HG02798 (cell line): ENCODE results near the gene ANKS6.

ENCODE experiments used
- ATAC-seq: cut with Tn5 transposase; IDR thresholded peaks from one replicate; pipeline ENCODE4 v1.9.1; 2021; ENCODE audit warnings: mild to moderate bottlenecking; ENCODE audit not compliant: unreplicated experiment, poor library complexity

The ANKS6 gene

DNA sequence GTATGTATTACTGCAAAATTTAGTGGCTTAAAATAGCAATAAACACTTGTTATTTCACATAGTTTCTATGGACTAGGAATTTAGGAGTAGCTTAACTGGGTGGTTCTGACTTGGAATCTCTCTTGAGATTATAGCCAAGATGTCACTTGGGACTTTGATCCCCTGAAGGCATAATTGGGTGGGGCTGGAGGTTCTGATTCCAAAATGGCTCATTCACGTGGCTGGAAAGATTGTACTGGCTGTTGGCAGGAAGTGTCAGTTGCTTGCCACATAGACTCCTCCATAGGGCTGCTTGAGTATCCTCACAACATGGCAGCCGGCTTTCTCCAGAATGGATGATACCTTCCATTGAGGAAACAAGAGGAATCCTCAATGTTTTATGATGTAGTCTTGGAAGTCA lies 22.4 kb upstream of the ANKS6 start:
- ATAC-seq, result no peak

DNA sequence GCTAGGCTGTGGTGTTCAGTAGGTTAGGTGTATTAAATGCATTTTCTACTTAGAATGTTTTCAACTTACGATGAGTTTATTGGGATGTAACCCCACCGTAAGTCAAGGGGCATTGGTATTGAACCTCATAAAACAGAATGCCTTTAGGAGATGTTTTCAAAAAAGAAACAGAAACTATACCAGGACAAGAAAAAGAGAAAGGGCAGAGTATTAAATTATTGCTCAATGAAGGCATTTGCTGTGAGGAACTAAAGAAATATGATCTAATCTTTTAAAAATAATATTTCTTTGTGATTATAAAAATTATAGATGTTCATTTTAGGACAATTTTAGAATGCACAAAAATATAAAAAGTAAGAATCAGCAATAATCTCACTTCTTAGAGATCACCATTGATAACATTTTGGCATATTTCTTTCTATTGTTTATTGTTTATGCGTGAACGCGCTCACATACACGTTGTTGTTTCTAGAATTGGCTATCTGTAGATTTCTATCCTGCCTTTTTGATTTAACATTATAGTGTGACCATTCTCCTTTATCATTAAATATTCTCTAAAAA lies 19.1 kb upstream of the ANKS6 start:
- no peak for ATAC-seq

DNA sequence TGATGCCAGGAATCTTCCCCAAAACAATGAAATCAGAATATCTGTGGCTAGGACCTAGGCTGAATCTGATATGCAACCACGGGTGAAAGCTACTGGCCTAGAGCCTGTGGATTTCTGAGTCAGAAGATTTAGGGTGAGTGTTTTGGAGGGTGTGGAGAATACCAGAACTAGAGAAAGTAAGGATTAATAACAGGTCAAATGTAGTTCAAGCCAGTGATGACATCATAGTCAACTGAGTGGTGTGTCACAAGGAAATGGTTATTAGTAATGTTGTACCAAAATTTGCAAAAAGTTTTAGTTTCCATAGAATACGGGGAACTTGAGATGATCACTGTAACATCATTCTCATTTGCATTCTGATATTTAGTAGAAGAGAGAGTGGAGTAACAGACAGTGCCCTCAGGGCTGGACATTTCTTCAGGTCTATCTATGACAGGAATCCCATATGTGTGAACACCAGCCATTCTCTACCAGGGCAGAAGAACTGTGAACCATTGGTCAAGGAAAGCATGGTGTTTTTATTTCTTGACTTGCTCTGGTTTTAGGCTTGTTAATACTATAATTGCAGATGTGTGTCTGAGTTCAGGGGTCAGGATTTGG lies 14.8 kb upstream of the ANKS6 start:
- no peak for ATAC-seq

DNA sequence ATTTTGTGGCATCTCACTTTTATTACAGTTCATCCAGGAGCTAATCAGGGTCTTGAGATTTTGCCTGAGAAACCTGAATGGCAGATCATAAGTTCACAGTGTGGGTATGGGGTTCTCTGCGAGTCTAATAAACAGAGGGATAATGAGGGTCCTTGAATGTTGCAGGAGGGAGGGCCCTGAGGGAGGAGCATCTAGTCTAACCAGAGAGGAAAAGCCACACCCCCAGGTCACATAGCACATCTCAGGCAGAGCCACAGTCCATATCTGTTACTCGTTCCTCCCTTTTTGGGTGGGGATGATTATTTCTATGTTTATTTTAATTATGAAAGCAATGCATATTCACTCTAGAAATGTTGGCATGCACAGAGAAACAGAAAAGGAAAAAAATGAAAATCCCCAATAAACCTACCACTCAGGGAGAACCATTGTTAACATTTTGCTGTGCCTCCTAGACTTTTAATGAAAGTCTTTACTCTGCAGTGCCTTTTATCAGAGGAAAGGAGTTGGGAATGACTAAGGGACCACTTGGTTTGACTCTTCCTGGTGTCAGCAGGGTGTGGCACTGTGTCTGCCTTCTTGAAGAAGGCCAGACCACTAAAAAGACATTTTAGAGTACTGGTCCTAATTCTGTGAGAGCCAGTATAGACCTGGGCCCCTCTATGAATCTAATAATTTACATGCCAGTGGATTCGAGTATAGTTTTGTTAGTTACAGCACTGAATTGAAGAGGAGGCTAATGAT lies 13.9 kb upstream of the ANKS6 start:
- no peak for ATAC-seq

DNA sequence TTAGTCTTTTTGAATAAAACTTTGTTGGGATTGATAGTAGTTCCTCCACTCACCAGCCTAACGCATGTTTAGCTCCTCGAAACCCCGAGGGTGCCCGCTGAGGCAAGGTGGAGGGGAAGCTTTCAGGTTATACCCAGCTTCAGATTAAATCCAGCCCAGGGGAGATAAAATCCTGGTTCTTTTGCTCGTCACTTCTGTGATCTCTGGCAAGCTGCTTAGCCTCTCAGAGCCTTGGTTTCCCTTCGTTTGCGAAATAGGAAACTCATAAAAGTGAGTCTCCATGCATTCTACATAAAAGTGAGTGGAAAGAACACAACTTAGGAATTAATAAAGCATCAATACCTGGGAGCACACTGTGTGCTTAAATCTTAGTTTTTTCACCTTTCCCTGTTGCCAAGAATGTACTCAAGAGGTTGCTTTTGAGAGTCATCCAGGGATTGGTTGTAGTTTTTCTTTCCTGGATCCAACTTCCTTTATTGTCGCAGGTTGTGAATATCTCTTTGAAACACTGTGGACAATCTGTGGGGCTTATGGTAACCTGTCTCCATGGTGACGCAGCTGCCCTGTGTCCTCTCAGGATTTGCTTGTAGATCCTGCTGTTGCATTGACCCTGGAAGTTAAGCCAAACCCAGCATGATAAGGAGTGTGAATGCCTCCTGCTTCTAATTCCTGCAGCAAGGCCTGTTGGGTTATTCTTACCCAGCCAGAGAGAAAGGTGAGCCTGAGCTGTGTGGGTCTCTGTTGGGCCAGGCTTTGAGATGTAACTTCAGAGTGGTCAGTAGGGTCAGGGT lies 13.2 kb upstream of the ANKS6 start:
- ATAC-seq, result no peak

DNA sequence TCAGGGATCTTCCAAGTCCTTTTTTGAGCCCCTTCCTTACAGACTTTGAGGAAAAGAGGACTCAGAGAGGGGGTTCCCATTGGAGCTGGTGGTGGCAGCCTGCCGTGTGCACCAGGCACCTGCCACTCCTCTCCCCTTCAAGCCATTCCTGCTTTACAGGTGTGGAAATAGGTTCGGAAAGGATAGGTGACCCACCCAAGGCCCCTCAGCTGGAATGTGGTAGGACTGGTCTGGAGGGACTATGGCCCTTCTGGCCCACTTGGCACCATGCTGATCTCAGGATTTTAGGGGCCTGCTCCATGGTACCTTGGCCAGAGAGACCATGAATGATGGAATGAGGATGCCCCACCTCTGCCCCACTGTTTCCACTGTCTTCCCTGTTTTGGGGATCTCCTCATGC lies 12.5 kb upstream of the ANKS6 start:
- no peak for ATAC-seq

DNA sequence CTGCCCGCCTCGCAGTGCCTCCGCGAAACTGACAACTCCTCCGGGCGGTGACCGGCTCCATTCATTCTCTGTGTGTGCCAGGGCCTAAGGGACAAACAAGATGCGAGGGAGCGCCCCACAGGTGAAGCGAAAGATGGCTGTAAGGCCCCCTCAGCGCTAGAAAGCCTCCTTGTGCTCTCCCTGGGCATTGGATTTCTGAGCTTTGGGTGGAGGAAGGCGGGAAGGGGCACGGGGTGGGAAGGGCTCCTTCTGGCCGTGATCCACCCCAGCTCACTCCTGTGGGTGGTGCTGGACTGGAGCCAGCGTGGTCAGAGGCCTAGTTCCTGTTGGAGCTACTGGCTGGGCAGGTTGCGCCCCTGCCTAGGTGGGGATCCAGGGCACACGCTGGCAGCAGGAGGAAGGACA lies 12.1 kb upstream of the ANKS6 start:
- ATAC-seq, result no peak

DNA sequence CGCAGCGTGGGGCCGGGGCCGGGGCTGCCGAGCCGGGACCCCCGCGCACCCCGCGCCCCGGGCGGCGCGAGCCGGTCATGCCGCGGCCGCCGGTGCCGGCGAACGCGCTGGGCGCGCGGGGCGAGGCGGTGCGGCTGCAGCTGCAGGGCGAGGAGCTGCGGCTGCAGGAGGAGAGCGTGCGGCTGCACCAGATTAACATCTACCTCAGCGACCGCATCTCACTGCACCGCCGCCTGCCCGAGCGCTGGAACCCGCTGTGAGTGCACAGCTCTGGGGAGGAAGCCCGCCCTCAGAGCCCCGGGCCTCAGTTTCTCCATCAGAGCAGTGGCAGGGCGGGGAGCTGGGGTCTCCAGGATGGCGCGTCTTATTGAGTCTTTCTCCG lies 11.4 kb upstream of the ANKS6 start:
- ATAC-seq, result peak; percentile 25

DNA sequence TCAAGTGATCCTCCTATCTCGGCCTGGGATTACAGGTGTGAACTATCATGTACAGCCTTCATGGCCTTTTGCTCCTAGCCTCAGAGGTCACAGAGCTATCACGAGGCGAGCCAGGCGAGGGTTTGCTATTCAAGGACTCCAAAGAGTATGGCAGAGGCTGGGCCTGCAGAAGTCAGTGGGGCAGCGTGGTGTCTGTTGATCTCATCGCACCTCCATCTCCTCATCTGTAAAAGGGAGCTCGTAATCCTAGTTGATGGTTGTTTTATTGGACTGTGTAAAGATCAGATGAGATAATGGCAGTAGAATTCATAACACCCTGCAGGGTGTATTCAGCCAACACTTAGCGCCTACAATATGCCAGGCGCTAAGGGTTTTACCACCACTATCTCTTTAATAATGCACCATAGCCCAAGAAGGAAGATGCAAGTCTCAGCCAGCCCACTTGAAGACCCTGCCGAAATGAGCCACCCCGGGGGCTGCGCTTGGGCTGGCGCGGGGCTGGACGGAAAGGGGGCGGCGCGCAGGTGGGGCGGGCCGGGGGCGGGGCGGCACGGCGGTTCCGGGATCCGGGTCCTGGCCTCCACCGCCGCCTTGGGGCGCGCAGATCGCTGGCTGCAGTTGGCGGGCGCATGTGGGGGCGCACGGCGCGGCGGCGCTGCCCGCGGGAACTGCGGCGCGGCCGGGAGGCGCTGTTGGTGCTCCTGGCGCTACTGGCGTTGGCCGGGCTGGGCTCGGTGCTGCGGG lies 10.9 kb upstream of the ANKS6 start, which contains the start of gene GALNT12:
GALNT12 (plus strand) TSS at position 601 of the 744 bp plus-strand sequence; CDS start at position 630, 29 bp downstream.
- ATAC-seq, result peak; percentile 53

DNA sequence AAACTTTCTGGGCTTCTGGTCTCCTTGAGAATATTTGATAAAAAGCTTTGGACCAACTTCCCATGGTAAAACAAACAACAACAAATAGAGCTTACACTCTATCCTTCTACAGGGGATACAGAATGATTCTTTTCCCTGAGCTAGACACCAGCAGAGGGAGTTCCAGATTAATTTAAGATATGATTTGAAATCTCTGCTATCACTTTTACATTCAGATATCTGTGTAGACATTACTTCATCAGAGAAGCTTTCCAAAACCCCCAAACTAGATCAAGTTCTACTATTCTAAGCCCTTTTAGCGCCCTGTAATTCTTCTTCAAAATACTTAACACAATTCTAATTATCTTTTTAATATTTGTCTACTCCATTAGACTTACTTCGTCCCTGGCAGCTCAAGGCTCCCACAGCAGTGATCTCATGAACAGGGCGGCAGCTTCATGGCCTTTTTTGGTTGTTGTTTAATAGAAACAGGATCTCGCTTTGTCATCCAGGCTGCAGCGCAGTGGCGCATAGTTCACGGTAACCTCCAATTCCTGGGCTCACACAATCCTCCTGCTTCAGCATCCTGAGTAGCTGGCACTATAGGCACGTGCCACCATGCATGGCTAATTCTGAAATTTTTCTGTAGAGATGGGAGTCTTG lies 10.2 kb upstream of the ANKS6 start:
- ATAC-seq, result no peak

DNA sequence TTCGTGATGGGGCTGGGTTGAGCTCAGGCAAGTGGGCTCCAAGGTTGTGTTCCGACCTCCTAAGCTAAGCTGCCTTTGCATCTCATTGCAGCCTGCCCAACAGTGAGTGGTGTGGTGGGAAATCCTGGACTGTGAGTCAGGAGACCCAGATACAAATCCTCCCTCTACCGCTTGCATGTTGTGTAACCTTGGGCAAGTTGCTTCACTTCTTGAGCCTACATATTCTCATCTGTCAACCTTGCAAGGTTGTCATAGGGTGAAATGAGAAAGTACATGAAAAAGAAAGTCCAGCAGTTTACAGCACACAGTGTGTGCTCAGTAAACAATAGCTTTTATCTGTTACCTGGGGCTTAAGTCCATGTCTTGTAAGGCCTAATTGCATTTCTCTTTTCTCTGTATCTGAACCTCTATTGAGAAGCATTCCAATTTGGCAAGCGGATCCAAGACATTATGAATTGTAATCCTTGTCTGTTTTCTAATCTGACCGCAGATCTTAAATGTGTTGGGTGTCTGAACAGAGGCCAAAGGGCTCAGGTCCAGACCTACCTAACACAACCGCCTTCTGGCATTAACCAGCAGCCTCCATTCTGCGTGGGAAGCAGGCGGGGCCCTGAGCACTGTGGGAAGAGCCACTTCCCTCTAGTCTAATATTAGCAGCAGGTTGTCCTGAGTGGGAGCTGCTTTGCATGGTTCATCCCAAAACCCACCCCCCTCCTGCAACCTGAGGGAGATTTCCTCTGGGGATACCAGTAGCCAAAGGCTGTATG lies 9.3 kb upstream of the ANKS6 start:
- no peak for ATAC-seq

DNA sequence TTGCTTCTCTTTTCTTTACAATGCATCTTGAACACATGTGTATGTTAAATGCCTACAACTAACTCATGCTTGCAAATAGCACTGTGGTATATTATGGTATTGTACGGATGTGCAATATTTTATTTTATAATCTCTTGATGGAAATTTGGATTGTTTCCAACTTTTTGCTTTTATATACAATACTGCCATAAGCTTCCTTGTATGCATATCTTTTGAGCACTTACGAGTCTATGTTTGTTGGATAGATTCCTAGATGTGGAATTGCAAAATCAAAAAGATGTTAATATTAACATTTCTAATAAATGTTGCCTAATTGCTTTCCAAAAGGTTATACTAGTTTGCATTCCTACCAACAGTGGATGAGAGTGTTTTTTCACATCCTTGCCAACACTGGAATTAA lies 7.7 kb upstream of the ANKS6 start:
- no peak for ATAC-seq

DNA sequence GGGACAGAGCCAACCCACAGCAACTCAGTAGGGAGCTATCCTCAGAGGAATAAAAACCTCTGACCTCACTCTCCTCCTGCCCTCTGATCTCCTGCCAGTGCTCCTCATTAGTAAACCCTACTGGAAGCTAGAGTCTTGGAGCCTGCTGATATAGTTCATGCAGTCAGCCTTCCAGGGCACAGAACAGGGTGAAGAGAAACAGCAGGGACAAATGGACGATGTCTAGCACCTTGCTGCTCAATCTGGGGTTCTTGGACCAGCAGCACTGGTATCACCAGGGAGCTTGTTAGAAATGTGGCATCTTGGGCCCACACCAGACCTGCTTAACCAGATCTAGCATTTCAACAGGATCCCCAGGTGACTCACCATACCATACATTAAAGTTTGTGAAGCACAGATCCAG lies 5.6 kb upstream of the ANKS6 start:
- no peak for ATAC-seq

DNA sequence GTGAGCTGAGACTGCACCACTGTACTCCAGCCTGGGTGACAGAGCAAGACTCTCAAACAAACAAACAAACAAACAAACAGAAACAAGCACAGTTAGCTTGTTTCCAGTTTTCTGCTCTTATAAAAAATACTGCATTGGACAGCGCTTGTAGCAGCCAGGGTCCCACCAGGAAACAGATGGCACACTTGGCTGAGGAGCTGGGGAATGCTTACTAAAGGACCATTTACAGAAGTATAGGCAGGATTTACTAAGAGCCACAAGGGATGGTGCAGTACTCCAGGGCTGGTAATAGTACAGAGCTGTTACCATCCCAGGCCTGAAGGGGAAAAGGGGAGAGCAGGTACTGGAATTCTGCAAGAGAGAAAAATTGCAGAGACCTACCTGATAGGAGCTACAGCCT lies 5.2 kb upstream of the ANKS6 start:
- no peak for ATAC-seq

DNA sequence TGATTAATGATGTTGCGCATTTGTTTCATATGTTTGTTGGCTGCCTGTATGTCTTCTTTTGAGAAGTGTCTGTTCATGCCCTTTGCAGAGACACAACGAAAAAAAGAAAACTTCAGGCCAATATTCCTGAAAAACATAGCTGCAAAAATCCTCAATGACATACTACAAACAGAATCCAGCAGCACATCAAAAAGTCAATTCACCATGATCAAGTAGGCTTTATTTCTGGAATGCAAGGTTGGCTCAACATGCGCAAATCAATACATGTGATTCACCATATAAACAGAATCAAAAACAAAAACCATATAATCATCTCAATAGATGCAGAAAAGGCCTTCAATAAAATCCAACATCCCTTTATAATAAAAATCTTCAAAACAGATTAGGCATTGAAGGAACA lies 1.9 kb upstream of the ANKS6 start:
- ATAC-seq, result no peak

DNA sequence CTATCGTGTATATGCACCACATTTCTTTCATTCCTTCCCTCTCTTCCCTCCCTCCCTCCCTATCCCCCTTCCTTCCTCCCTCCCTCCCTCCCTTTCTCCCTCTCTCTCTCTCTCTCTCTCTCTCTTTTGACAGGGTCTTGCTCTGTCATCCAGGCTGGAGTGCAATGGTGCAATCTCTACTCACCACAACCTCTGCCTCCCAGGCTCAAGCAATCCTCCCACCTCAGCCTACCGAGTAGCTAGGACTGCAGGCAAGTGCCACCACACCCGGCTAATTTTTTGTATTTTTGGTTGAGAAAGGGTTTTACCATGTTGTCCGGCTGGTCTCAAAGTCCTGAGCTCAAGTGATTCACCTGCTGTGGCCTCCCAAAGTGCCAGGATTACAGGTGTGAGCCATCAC lies 1.1 kb upstream of the ANKS6 start:
- ATAC-seq, result no peak

DNA sequence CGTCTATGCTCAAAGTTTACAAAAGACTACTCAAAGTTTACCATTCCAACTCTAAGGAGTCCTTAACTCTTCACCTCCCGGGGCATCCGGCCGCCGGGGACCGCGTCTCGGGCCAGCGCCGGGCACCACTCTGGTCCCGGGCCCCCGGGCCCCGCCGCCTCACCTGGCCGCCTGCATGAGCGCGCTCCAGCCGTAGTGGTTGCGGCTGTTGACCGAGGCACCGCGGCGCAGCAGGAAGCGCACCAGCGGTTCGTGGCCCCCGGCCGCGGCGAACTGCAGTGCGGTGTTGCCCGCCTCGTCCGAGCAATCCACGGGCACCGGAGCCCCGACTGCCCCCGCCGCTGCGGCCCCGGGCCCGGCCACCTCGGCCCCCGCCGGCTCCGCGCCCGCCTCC lies 388 bp downstream of the ANKS6 start:
- peak; percentile 43 for ATAC-seq

DNA sequence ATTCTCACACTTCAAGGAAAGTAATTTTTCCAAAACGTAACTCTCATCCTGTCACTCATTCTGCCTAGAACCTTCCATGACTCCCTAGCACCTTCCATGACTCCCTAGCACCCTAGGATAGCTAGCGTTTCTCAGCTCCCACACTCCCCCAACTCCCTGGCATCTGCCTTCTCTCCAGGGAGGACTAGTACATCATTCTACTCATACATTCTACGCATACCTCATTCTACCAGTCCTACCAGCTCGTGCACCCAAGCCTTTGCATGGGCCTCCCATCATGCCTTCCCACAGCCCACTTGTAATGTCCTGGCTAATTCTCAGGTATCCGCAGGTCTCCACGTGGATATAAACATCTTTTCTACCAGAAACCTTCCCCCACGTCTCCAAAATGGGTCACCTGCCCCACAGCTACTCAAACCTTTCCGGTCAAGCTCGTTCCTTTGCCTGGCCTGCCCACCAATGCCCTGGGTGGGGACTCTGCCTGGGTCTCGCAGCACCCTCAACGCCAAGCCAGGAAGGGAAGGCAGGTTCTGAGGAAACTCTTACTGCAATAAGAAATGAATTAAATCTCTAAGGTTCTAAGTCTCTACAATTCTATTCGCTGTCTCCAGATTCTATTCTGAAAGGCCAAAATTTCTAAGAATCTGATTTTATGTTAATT lies 930 bp downstream of the ANKS6 start:
- no peak for ATAC-seq

DNA sequence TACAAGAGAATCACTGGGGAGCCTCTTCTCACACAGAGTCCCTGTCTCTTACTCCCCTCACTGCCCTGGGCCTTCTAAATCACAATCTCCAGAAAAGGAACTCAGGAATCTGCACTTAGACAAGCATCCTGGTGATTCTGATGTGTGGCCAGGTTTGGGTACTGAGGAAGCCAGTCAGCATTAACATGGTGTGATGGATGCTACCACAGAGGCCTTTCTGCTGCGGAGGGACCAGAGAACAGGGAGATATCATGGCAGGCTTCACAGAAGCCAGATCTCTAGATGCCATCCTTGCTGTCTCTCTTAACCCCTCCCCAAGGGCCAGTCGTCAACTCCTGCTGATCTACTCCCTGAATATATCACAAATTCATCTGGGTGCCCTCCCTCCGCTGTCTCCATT lies 1.6 kb downstream of the ANKS6 start:
- no peak for ATAC-seq
